IMR-90 (cell line): ENCODE data around the gene MYBPH. TPM values are rescaled to one million over a fixed set of nuclear protein-coding genes. Genes with fewer than 3 reads are reported as not detected.

ENCODE experiments used
- ATAC-seq: fragments of 200-7000 bp; cut with Tn5 transposase; 2 replicates; pipeline ENCODE4 v1.9.1; 2020; ENCODE audit warnings: low read depth, mild to moderate bottlenecking, moderate library complexity
- BruUV-seq: library from RNA; stranded (reverse); fragments of 400-500 nt; replicated peaks from 2 replicates; lab custom pipeline; 2021; lab: Mats Ljungman, UMichigan
- CTCF ChIA-PET: fragments of 300-600 bp; formaldehyde crosslinking; extraction: SDS; loops from one replicate; lab custom pipeline; 2021; ENCODE audit warnings: antibody characterized with exemption; lab: Yijun Ruan, JAX
- POLR2A ChIA-PET: fragments of 300-600 bp; sonication (Branson Sonifier 250); formaldehyde crosslinking; loops from one replicate; lab custom pipeline; 2022; ENCODE audit warnings: antibody characterized with exemption; ENCODE audit not compliant: unreplicated experiment; lab: Charles Lee
- DNase-seq: peaks from one replicate; pipeline ENCODE4 v3.0.0; 2013
- H2AFZ ChIP-seq: replicated peaks from 2 replicates; pipeline ENCODE3; 2013; ENCODE audit warnings: low read length, mild to moderate bottlenecking; ENCODE audit not compliant: poor library complexity
- H2AK5ac ChIP-seq: 2 replicates; pipeline ENCODE4 v1.6.1; 2013; ENCODE audit warnings: low read depth, low read length, inconsistent platforms
- H2AK9ac ChIP-seq: replicated peaks from 2 replicates; pipeline ENCODE3; 2013; ENCODE audit warnings: mild to moderate bottlenecking, low read depth, low read length, moderate library complexity; ENCODE audit not compliant: poor library complexity
- H2BK120ac ChIP-seq: 2 replicates; pipeline ENCODE4 v1.6.1; 2013; ENCODE audit warnings: low read depth, low read length, inconsistent platforms
- H2BK15ac ChIP-seq: 3 replicates; pipeline ENCODE4 v1.6.1; 2013; ENCODE audit warnings: low read depth, low read length, inconsistent platforms
- H2BK20ac ChIP-seq: 2 replicates; pipeline ENCODE4 v1.6.1; 2013; ENCODE audit warnings: low read depth, mild to moderate bottlenecking, inconsistent platforms, low read length, moderate library complexity
- H2BK5ac ChIP-seq: 2 replicates; pipeline ENCODE4 v1.6.1; 2013; ENCODE audit warnings: mild to moderate bottlenecking, low read depth, low read length, inconsistent platforms; ENCODE audit not compliant: poor library complexity, severe bottlenecking
- H3K14ac ChIP-seq: replicated peaks from 2 replicates; pipeline ENCODE4 v1.6.1; 2013; ENCODE audit warnings: low read depth, low read length, inconsistent platforms
- H3K18ac ChIP-seq: 2 replicates; pipeline ENCODE4 v1.6.1; 2013; ENCODE audit warnings: low read depth, low read length, control low read depth
- H3K23ac ChIP-seq: 2 replicates; pipeline ENCODE4 v1.6.1; 2013; ENCODE audit warnings: low read depth, low read length, inconsistent platforms
- H3K27ac ChIP-seq: 2 replicates; pipeline ENCODE4 v1.5.1; 2013; ENCODE audit warnings: mild to moderate bottlenecking, control low read depth, low read length; ENCODE audit not compliant: insufficient read depth
- H3K27me3 ChIP-seq: 2 replicates; pipeline ENCODE4 v1.6.1; 2013; ENCODE audit warnings: low read length; ENCODE audit not compliant: control insufficient read depth, insufficient read depth
- H3K36me3 ChIP-seq: 2 replicates; pipeline ENCODE4 v1.6.1; 2013; ENCODE audit warnings: low read length, mixed read lengths; ENCODE audit not compliant: control insufficient read depth, insufficient read depth
- H3K4ac ChIP-seq: 2 replicates; pipeline ENCODE4 v1.6.1; 2013; ENCODE audit warnings: low read depth, low read length, inconsistent platforms
- H3K4me1 ChIP-seq: 2 replicates; pipeline ENCODE4 v1.6.1; 2013; ENCODE audit warnings: low read length, mixed read lengths; ENCODE audit not compliant: control insufficient read depth, insufficient read depth
- H3K4me2 ChIP-seq: 2 replicates; pipeline ENCODE4 v1.6.1; 2013; ENCODE audit warnings: low read depth, mild to moderate bottlenecking, control low read depth, low read length, moderate library complexity
- H3K4me3 ChIP-seq: 2 replicates; pipeline ENCODE4 v1.5.1; 2013; ENCODE audit warnings: low read depth, mild to moderate bottlenecking, control low read depth, low read length, moderate library complexity; ENCODE audit not compliant: insufficient read depth
- H3K56ac ChIP-seq: 2 replicates; pipeline ENCODE4 v1.6.1; 2013; ENCODE audit warnings: low read length, inconsistent platforms; ENCODE audit not compliant: insufficient read depth; ENCODE audit errors: extremely low read depth
- H3K79me1 ChIP-seq, 2 experiments: 2 replicates each; pipeline ENCODE4 v1.6.1; 2013; ENCODE audit warnings: low read length in 2 of 2, inconsistent platforms in 1 of 2, low read depth in 1 of 2
- H3K9ac ChIP-seq: 2 replicates; pipeline ENCODE4 v1.6.1; 2013; ENCODE audit warnings: low read depth, low read length, control low read depth
- H3K9me1 ChIP-seq: 2 replicates; pipeline ENCODE4 v1.6.1; 2013; ENCODE audit warnings: low read length, inconsistent platforms; ENCODE audit not compliant: insufficient read depth
- H3K9me3 ChIP-seq: 2 replicates; pipeline ENCODE4 v1.6.1; 2013; ENCODE audit warnings: low read length; ENCODE audit not compliant: control insufficient read depth, insufficient read depth
- H4K20me1 ChIP-seq: 2 replicates; pipeline ENCODE4 v1.6.1; 2013; ENCODE audit warnings: low read length, inconsistent platforms; ENCODE audit not compliant: insufficient read depth
- H4K5ac ChIP-seq: 2 replicates; pipeline ENCODE4 v1.6.1; 2013; ENCODE audit warnings: mild to moderate bottlenecking, low read depth, low read length, control low read depth
- H4K8ac ChIP-seq, 2 experiments: 2 replicates each; pipeline ENCODE4 v1.6.1; 2013; ENCODE audit warnings: low read depth in 2 of 2, low read length in 2 of 2, control low read depth in 1 of 2, inconsistent platforms in 1 of 2
- H4K91ac ChIP-seq: 2 replicates; pipeline ENCODE4 v1.6.1; 2013; ENCODE audit warnings: low read depth, low read length, inconsistent platforms; ENCODE audit not compliant: insufficient read depth
- CEBPB ChIP-seq: IDR thresholded peaks from 2 replicates; pipeline ENCODE4 v1.6.1; 2012; ENCODE audit warnings: low read depth, low read length, improper control_type of control experiment
- CHD1 ChIP-seq: IDR thresholded peaks from 2 replicates; pipeline ENCODE4 v1.6.1; 2012; ENCODE audit warnings: low read depth, low read length, improper control_type of control experiment
- FOS ChIP-seq: fragments of 150-350 bp; IDR thresholded peaks from 2 replicates; pipeline ENCODE4 v1.6.1; 2016; ENCODE audit warnings: low read depth, low read length
- RAD21 ChIP-seq: IDR thresholded peaks from 2 replicates; pipeline ENCODE4 v1.6.1; 2012; ENCODE audit warnings: low read length, improper control_type of control experiment
- RFX5 ChIP-seq: IDR thresholded peaks from 2 replicates; pipeline ENCODE4 v1.8.0; 2012; ENCODE audit warnings: low read depth, mild to moderate bottlenecking, low read length, moderate library complexity
- WGBS, 2 experiments: methylation state at CpG; one replicate each; pipeline versions ENCODE4 v1.1.5 to v1.1.7; 2013; ENCODE audit warnings: missing lambda C conversion rate in 2 of 2; ENCODE audit not compliant: insufficient read length in 1 of 2; ENCODE audit errors: extremely low coverage in 2 of 2; 5-methylcytosine and 5-hydroxymethylcytosine counted together
- dilution Hi-C: fragments of 300-500 bp; cut with HindIII; formaldehyde crosslinking; loops from one replicate; pipeline ENCODE4 v1.14.3; 2018; ENCODE audit warnings: low sequenced_read_pairs; ENCODE audit not compliant: unreplicated experiment
- in situ Hi-C: fragments of 300-500 bp; cut with MboI; formaldehyde crosslinking; loops from 3 replicates; pipeline ENCODE4 v1.14.3; 2019; ENCODE audit warnings: low sequenced_read_pairs, inconsistent platforms, mixed read lengths
- intact Hi-C: fragments of 100-400 bp; cut with micrococcal nuclease; formaldehyde crosslinking; loops from 2 replicates; pipeline ENCODE4 v1.10.0; 2022
- polyA plus RNA-seq, 3 experiments: library from polyadenylated mRNA; depleted of rRNA; stranded (reverse); fragments of >200 nt; gene quantifications; 2 replicates each; pipeline ENCODE4 v1.2.3, GENCODE V29; 2012; ENCODE audit warnings: low replicate concordance in 1 of 3
- total RNA-seq: library from RNA; depleted of rRNA; stranded (reverse); fragments of >200 nt; gene quantifications from 2 replicates; pipeline ENCODE4 v1.2.3, GENCODE V29; 2012

MYBPH gene
- total and polyA plus RNA-seq, 2 of the 4 experiments (the other 2 are of a cell fraction), result not detected

- H3K4me2 ChIP-seq, result no peak overlapping the region
- no peak overlapping the region for H3K4ac ChIP-seq
- H4K91ac ChIP-seq, result no peak overlapping the region
- H3K9ac ChIP-seq, result no peak overlapping the region
- H2BK5ac ChIP-seq, result no peak overlapping the region
- peaks cover 36% of the 10 kb centered on the region for H3K27me3 ChIP-seq
- no peaks in the 10 kb centered on the region for H3K4me1 ChIP-seq
- no peak overlapping the region for H2AK9ac ChIP-seq
- no peaks in the 10 kb centered on the region for H3K9me1 ChIP-seq
- ChIA-PET CTCF (interaction anchor here (0.9 to 3.6 kb wide), 9 partner anchors 12 to 177 kb away, joined by 3 to 49 read pairs (median 5); partner anchors contain the start of gene ADORA1), POLR2A (interaction anchor here (0.6 kb wide), 1 partner anchor 26 kb away, joined by 9 read pairs; no protein-coding TSS in a partner anchor)
- H3K56ac ChIP-seq, result no peak overlapping the region
- no peak overlapping the region for H2BK15ac ChIP-seq
- in situ Hi-C loops (loop anchor here (5.0 kb wide), 1 partner anchor 178 kb away; no protein-coding TSS in a partner anchor), dilution Hi-C loops (no loop called here), intact Hi-C loops (no loop called here)
- DNase-seq, result no peak
- H3K36me3 ChIP-seq, result no peaks in the 10 kb centered on the region
- H3K9me3 ChIP-seq, result no peaks in the 10 kb centered on the region
- no peak overlapping the region for H3K27ac ChIP-seq
- WGBS, 2 experiments, result 40% methylated on average over 1 of the region's 9 CpGs; no CpG with 5 or more reads in 1 of the 2 experiments
- no peak overlapping the region for H2AFZ ChIP-seq
- H3K79me1 ChIP-seq, result no peaks in the 10 kb centered on the region
- no peak overlapping the region for H4K8ac ChIP-seq
- H2AK5ac ChIP-seq, result peak overlapping the region; percentile 20; the same call in 1 of the 2 replicates
- no TSS peak for BruUV-seq
- no peaks in the 10 kb centered on the region; the same call in 1 of the 2 replicates for H4K20me1 ChIP-seq
- no peak overlapping the region for H3K23ac ChIP-seq
- no peak overlapping the region for H3K14ac ChIP-seq
- no peak for TF ChIP-seq CEBPB
- TF ChIP-seq FOS, result no peak
- TF ChIP-seq CHD1, result no peak
- no peak for TF ChIP-seq RFX5
- TF ChIP-seq RAD21, result no peak
- no peak overlapping the region for H3K18ac ChIP-seq
- no peak overlapping the region for H2BK120ac ChIP-seq
- ATAC-seq, result no peak
- no peak overlapping the region for H2BK20ac ChIP-seq
- H4K5ac ChIP-seq, result no peak overlapping the region
- no peak overlapping the region for H3K4me3 ChIP-seq
Observed at GRCh38 chr1:203215573-203215972, 39.9 kb upstream of the MYBPH start.
